Lower leg skin (tissue), 3 donors: Measurements from ENCODE around the gene SLC22A23.

Source experiments
- POLR2A ChIP-seq, 2 donors: fragments of 450-650 bp; IDR thresholded peaks; one replicate each; pipeline ENCODE4 v1.6.1; 2016 to 2017; ENCODE audit warnings: antibody characterized with exemption in 2 of 2, mild to moderate bottlenecking in 1 of 2, moderate library complexity in 1 of 2
- TF ChIP-seq, protein P1 (sequence below), 3 donors: fragments of 450-650 bp; IDR thresholded peaks; one replicate each; pipeline ENCODE4 v1.5.1; 2016; ENCODE audit warnings: antibody characterized with exemption in 3 of 3, mild to moderate bottlenecking in 3 of 3, moderate library complexity in 2 of 3

DNA sequence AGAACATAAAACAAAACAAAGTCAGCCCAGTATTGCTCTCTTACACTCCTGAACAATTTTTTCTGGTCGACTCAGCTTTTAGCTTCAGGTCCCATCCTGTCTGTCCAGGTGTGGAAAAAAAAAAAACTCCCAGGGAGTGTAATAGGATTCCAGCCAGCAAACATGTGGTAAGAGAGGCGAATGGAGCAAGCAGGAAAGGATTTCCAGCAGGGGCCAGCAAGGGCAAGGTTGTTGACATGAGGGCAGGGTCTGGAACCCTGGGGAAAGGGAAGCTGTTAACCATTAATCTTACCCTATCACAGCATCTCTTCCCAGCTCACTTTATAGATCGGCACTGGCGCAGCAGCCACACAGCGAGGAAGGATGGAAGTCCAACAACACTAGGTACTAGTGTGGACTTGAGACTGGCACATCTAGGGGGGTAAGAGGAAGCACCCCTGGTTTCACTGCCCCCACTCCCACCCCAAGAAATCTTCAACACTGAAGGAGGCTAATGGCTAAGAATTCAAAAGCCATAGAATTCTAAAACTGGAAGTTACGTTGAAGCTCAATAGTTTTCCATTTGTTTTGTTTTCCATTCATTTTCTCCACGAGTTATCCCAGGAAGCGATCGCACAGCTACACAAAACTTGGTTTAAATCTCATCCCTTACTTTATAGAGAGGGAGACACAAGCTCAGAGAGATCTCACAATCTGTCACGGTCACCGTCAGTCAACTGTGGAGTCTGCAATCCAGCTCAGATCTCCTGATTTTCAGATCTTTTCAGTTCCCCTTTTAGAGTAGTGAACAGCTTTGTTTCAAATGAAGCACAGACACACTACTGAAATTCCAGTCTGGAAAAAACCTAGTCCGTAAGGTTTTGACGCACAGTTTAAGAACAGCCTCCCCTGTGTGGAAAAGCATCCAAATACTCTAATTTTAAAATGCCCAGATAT is 53.3 kb downstream of the SLC22A23 start:
- no peak for TF ChIP-seq POLR2A (IDR thresholded peaks at IDR 0.05)
- TF ChIP-seq, protein P1, sequence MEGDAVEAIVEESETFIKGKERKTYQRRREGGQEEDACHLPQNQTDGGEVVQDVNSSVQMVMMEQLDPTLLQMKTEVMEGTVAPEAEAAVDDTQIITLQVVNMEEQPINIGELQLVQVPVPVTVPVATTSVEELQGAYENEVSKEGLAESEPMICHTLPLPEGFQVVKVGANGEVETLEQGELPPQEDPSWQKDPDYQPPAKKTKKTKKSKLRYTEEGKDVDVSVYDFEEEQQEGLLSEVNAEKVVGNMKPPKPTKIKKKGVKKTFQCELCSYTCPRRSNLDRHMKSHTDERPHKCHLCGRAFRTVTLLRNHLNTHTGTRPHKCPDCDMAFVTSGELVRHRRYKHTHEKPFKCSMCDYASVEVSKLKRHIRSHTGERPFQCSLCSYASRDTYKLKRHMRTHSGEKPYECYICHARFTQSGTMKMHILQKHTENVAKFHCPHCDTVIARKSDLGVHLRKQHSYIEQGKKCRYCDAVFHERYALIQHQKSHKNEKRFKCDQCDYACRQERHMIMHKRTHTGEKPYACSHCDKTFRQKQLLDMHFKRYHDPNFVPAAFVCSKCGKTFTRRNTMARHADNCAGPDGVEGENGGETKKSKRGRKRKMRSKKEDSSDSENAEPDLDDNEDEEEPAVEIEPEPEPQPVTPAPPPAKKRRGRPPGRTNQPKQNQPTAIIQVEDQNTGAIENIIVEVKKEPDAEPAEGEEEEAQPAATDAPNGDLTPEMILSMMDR (IDR thresholded peaks at IDR 0.05) = peak in 1 of 3 donors; percentile 15
